Transverse colon (tissue), 4 donors: ENCODE data around the gene IL36G.

ENCODE experiments used
- EP300 ChIP-seq: sonication (generic); formaldehyde crosslinking; IDR thresholded peaks from one replicate; pipeline ENCODE4 v1.6.1; 2017; ENCODE audit warnings: antibody characterized with exemption, low read depth
- POLR2A ChIP-seq: fragments of 450-650 bp; IDR thresholded peaks from one replicate; pipeline ENCODE4 v1.6.1; 2016; ENCODE audit warnings: antibody characterized with exemption, mild to moderate bottlenecking, moderate library complexity
- POLR2AphosphoS5 ChIP-seq, 3 donors: sonication (generic); formaldehyde crosslinking; IDR thresholded peaks; one replicate each; pipeline ENCODE4 v1.6.1; 2016; ENCODE audit warnings: antibody characterized with exemption in 3 of 3
- TF ChIP-seq, protein P1 (sequence below), 5 experiments: fragments of 200-600 bp in 3 of 5; fragments of 450-650 bp in 2 of 5; sonication (generic) in 3 of 5; IDR thresholded peaks; 1 replicate in 2 of 5; 2 replicates in 3 of 5; pipeline ENCODE4 v1.5.1; 2016 to 2017; ENCODE audit warnings: antibody characterized with exemption in 5 of 5, inconsistent platforms in 3 of 5, mild to moderate bottlenecking in 2 of 5, moderate library complexity in 1 of 5

GRCh38 chr2:113014067-113014466, 36.3 kb downstream of the IL36G start:
- TF ChIP-seq, protein P1, sequence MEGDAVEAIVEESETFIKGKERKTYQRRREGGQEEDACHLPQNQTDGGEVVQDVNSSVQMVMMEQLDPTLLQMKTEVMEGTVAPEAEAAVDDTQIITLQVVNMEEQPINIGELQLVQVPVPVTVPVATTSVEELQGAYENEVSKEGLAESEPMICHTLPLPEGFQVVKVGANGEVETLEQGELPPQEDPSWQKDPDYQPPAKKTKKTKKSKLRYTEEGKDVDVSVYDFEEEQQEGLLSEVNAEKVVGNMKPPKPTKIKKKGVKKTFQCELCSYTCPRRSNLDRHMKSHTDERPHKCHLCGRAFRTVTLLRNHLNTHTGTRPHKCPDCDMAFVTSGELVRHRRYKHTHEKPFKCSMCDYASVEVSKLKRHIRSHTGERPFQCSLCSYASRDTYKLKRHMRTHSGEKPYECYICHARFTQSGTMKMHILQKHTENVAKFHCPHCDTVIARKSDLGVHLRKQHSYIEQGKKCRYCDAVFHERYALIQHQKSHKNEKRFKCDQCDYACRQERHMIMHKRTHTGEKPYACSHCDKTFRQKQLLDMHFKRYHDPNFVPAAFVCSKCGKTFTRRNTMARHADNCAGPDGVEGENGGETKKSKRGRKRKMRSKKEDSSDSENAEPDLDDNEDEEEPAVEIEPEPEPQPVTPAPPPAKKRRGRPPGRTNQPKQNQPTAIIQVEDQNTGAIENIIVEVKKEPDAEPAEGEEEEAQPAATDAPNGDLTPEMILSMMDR (IDR thresholded peaks at IDR 0.05): no peak
- TF ChIP-seq POLR2A (no peak), POLR2AphosphoS5 (IDR thresholded peaks at IDR 0.05) (no peak), EP300 (no peak)
